HFFc6 (cell line): ENCODE measurements around the gene BRF1. TPM values are rescaled to one million over a fixed set of nuclear protein-coding genes. Genes with fewer than 3 reads are reported as not detected.
A peak's percentile ranks its signal among the peaks of the same experiment; 100 is the strongest.

ENCODE experiments used
- DNase-seq: peaks from one replicate; pipeline ENCODE4 v3.0.0-alpha.2; 2018
- H3K27ac Mint-ChIP-seq: 2 replicates; pipeline ENCODE4 v1.8.0; 2020; ENCODE audit warnings: mild to moderate bottlenecking, mixed read lengths
- H3K27me3 Mint-ChIP-seq: 2 replicates; pipeline ENCODE4 v1.8.0; 2021; ENCODE audit warnings: mild to moderate bottlenecking, moderate library complexity, mixed read lengths; ENCODE audit not compliant: insufficient read depth
- H3K36me3 Mint-ChIP-seq: 2 replicates; pipeline ENCODE4 v1.8.0; 2021; ENCODE audit warnings: low read depth, mixed read lengths
- H3K4me1 Mint-ChIP-seq: 2 replicates; pipeline ENCODE4 v1.8.0; 2020; ENCODE audit warnings: low read depth, mixed read lengths
- H3K4me3 Mint-ChIP-seq: 2 replicates; pipeline ENCODE4 v1.8.0; 2020; ENCODE audit warnings: mild to moderate bottlenecking, moderate library complexity, mixed read lengths
- H3K9me3 Mint-ChIP-seq: 2 replicates; pipeline ENCODE4 v1.8.0; 2020; ENCODE audit warnings: mild to moderate bottlenecking, mixed read lengths
- total RNA-seq, 6 experiments: library from RNA; stranded (reverse); fragmentation: NEBNext Ultra II Directional; extraction: Animal tissue kit (Norgen Biotek cat#: 25700); gene quantifications; 2 replicates in 1 of 6; 3 replicates in 5 of 6; pipeline ENCODE4 v1.2.3, GENCODE V29; 2021
- TF ChIP-seq, protein P1 (sequence below): fragments of 200-600 bp; sonication (generic); IDR thresholded peaks from 2 replicates; pipeline ENCODE4 v1.5.0; 2021; ENCODE audit warnings: antibody characterized with exemption, mild to moderate bottlenecking

Gene BRF1
- total RNA-seq, 6 experiments from 2014 or later, result 20.1 to 25.8 (median 21.8) TPM

DNA sequence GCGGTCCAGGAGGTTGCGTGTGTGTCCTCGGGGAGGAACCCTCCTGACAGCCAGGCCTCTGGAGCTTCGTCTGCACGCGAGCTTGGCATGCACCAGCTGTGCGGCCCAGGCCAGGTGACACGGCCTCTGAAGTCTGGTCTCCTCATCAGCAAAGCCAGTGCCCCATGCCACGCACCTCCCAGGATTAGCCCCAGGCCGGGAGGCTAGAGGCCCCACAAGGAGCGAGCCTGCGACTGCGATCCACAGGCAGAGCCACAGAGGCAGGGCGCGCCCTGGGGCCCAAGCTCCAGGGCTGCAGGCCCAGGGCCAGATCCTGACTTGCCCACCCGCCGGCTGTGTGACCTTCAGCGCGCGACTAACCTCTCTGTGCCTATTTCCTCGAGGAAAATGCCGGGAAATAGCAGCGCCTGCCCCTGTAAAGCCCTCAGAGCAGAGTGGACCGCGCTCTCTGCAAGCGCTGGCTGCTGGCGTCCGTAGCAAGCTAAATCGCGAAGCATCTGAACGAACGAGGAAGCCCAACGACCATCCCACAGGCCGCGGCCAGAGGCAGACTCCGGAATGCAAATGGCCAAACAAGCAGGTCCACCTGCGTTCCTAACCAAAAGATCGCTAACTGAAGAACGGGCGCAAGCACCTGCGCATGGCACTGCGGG lies 53.0 kb downstream of the BRF1 start:
- H3K4me1 Mint-ChIP-seq, result peaks cover 34% of the 10 kb centered on the region
- peak overlapping the region; percentile 83 for H3K4me3 Mint-ChIP-seq
- H3K9me3 Mint-ChIP-seq, result no peaks in the 10 kb centered on the region
- H3K36me3 Mint-ChIP-seq, result peaks cover 17% of the 10 kb centered on the region; the same call in 1 of the 2 replicates
- no peak for DNase-seq
- peaks cover 2% of the 10 kb centered on the region for H3K27me3 Mint-ChIP-seq
- TF ChIP-seq, protein P1, sequence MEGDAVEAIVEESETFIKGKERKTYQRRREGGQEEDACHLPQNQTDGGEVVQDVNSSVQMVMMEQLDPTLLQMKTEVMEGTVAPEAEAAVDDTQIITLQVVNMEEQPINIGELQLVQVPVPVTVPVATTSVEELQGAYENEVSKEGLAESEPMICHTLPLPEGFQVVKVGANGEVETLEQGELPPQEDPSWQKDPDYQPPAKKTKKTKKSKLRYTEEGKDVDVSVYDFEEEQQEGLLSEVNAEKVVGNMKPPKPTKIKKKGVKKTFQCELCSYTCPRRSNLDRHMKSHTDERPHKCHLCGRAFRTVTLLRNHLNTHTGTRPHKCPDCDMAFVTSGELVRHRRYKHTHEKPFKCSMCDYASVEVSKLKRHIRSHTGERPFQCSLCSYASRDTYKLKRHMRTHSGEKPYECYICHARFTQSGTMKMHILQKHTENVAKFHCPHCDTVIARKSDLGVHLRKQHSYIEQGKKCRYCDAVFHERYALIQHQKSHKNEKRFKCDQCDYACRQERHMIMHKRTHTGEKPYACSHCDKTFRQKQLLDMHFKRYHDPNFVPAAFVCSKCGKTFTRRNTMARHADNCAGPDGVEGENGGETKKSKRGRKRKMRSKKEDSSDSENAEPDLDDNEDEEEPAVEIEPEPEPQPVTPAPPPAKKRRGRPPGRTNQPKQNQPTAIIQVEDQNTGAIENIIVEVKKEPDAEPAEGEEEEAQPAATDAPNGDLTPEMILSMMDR, result no peak
- peak overlapping the region; percentile 45 for H3K27ac Mint-ChIP-seq

GRCh38 chr14:105247026-105247425 lies 53.8 kb downstream of the BRF1 start:
- Mint-ChIP-seq H3K4me1 (peaks cover 34% of the 10 kb centered on the region), H3K36me3 (peaks cover 17% of the 10 kb centered on the region; the same call in 1 of the 2 replicates), H3K4me3 (peak overlapping the region; percentile 83; the same call in 1 of the 2 replicates), H3K27ac (no peak overlapping the region; the same call in 1 of the 2 replicates), H3K27me3 (peaks cover 2% of the 10 kb centered on the region), H3K9me3 (no peaks in the 10 kb centered on the region)
- no peak for DNase-seq
- TF ChIP-seq, protein P1, result no peak

- no peak overlapping the region for H3K27ac Mint-ChIP-seq
- H3K9me3 Mint-ChIP-seq, result no peaks in the 10 kb centered on the region
- no peak for DNase-seq
These were observed 56.5 kb downstream of the BRF1 start for GRCh38 chr14:105244334-105244733.

GRCh38 chr14:105241641-105242040 lies 59.2 kb downstream of the BRF1 start:
- no peak for DNase-seq
- Mint-ChIP-seq H3K36me3 (0 out of 2 replicates have a peak, but pooled peaks cover 5% of the 10 kb centered on the region), H3K4me3 (no peak overlapping the region), H3K27ac (no peak overlapping the region), H3K27me3 (no peaks in the 10 kb centered on the region; the same call in 1 of the 2 replicates), H3K4me1 (peaks cover 6% of the 10 kb centered on the region; the same call in 1 of the 2 replicates), H3K9me3 (no peaks in the 10 kb centered on the region)
- TF ChIP-seq, protein P1, result no peak

More at GRCh38 chr14:105244334-105244733, 56.5 kb downstream of the BRF1 start:
- no peak overlapping the region for H3K4me3 Mint-ChIP-seq
- TF ChIP-seq, protein P1, result no peak
- H3K27me3 Mint-ChIP-seq, result no peaks in the 10 kb centered on the region; the same call in 1 of the 2 replicates
- H3K36me3 Mint-ChIP-seq, result peaks cover 7% of the 10 kb centered on the region; the same call in 1 of the 2 replicates
- H3K4me1 Mint-ChIP-seq, result peaks cover 17% of the 10 kb centered on the region

DNA sequence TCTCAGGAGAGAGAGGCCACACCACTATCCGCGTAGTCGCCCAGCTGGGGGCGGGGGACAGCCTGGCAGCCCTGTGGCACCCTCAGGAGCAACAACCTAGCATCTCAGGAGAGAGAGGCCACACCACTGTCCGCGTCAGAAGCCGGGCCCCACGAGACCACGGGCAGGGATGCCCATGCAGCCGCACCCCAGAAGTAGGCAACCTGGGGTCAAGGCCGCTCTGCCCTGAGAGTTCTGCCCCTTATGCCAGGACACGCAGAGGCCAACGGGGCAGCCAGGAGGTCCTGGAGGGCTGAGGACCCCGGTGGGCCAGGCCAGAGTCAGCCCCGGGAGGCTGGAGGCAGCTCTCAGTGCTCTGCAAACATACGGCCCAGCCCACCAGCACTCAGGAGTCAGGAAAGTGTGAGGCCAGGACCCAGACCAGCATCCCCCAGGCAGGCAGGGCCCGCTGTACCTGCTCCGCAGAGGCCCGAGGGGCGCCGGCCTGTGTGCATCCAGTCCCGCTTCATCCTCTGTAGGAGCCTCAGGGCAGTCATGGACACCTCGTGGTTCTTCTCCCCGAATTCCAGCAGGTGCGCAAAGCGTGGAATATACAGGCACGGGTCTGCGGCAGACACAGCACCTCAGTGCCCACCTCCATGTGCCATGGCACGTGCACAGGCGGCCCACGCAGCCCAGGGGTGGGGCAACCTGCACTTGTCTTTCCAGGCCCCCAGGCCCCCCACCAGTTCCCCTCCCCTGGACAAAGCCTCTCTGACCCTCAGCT lies 59.8 kb downstream of the BRF1 start:
- 0 out of 2 replicates have a peak, but pooled peaks cover 3% of the 10 kb centered on the region for H3K36me3 Mint-ChIP-seq
- H3K4me1 Mint-ChIP-seq, result peaks cover 5% of the 10 kb centered on the region; the same call in 1 of the 2 replicates
- no peaks in the 10 kb centered on the region; the same call in 1 of the 2 replicates for H3K27me3 Mint-ChIP-seq
- no peak for DNase-seq
- H3K9me3 Mint-ChIP-seq, result no peaks in the 10 kb centered on the region
- no peak overlapping the region for H3K27ac Mint-ChIP-seq
- TF ChIP-seq, protein P1, result no peak
- no peak overlapping the region for H3K4me3 Mint-ChIP-seq
